BLaER1 (cell line): Measurements from ENCODE around the gene TNRC18.
A peak's percentile ranks its signal among the peaks of the same experiment; 100 is the strongest.

ENCODE experiments used
- H3K27ac ChIP-seq: shearing (Covaris generic); formaldehyde crosslinking; 2 replicates; pipeline ENCODE4 v1.8.1; 2022
- H3K27me3 ChIP-seq: shearing (Covaris generic); formaldehyde crosslinking; 2 replicates; pipeline ENCODE4 v1.8.1; 2022
- H3K36me3 ChIP-seq: shearing (Covaris generic); formaldehyde crosslinking; 2 replicates; pipeline ENCODE4 v1.8.1; 2022
- H3K4me1 ChIP-seq: shearing (Covaris generic); formaldehyde crosslinking; 2 replicates; pipeline ENCODE4 v1.8.1; 2022
- H3K4me2 ChIP-seq: shearing (Covaris generic); formaldehyde crosslinking; 2 replicates; pipeline ENCODE4 v1.8.1; 2022
- H3K4me3 ChIP-seq: shearing (Covaris generic); formaldehyde crosslinking; 2 replicates; pipeline ENCODE4 v1.8.1; 2022
- H3K9ac ChIP-seq: shearing (Covaris generic); formaldehyde crosslinking; 2 replicates; pipeline ENCODE4 v1.8.1; 2022
- H3K9me3 ChIP-seq: shearing (Covaris generic); formaldehyde crosslinking; 2 replicates; pipeline ENCODE4 v1.8.1; 2022
- H4K20me1 ChIP-seq: shearing (Covaris generic); formaldehyde crosslinking; 2 replicates; pipeline ENCODE4 v1.8.1; 2022
- Cebpa-rat ChIP-seq: shearing (Covaris generic); IDR thresholded peaks from 2 replicates; pipeline ENCODE4 v1.8.1; 2022

The TNRC18 gene

DNA sequence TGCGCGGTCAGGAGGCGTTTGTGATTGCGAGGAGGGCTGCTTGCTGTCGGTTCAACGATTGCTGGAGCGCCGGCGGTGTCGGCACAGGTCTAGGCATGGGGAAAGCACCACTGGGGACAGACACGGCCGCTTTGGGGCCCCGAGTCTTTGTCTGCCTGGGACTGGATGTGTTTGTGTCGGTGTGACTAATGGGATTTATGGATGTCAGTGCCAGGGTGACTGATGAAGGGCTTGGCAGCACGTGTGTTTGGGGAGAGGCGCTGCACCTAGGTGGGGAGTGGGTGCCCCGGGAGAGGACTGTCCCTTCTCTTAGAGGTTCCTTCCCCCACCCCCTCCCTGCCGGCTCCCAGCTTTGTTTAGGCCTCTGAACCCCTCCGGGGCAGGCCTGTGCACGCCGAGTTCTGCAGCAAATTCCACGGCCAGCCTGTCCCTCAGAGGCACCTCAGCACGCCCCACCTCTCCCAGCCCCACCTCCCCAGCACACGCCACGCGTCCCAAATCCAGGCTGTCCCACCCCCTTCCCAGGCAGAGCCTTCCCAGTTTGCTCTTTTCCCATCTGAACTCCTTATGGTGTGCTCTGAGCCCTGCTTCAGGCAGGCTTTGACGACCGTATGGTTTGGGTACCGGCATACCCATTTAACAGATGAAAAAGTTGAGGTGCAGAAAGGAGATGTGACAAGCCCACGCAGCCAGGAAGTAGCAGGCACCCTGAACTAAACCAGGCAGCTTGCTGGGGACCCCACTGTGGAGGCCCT, 6.4 kb upstream of the TNRC18 start:
- H3K27ac ChIP-seq: no peak overlapping the region
- H3K4me2 ChIP-seq: peak overlapping the region; percentile 50
- H3K4me3 ChIP-seq: no peak overlapping the region
- peaks cover 61% of the 10 kb centered on the region for H4K20me1 ChIP-seq
- peaks cover 93% of the 10 kb centered on the region for H3K27me3 ChIP-seq
- no peak overlapping the region for H3K9ac ChIP-seq
- peaks cover 33% of the 10 kb centered on the region for H3K4me1 ChIP-seq
- H3K36me3 ChIP-seq: no peaks in the 10 kb centered on the region
- H3K9me3 ChIP-seq: no peaks in the 10 kb centered on the region
- TF ChIP-seq Cebpa-rat: no peak

GRCh38 chr7:5429253-5429856, 5.7 kb upstream of the TNRC18 start:
- Histone ChIP-seq H3K4me1 (peaks cover 40% of the 10 kb centered on the region), H3K27me3 (peaks cover 95% of the 10 kb centered on the region), H3K4me3 (no peak overlapping the region), H3K9me3 (no peaks in the 10 kb centered on the region), H3K27ac (no peak overlapping the region), H3K9ac (no peak overlapping the region), H4K20me1 (peaks cover 68% of the 10 kb centered on the region), H3K4me2 (peak overlapping the region; percentile 50), H3K36me3 (no peaks in the 10 kb centered on the region)
- no peak for TF ChIP-seq Cebpa-rat

- Histone ChIP-seq H4K20me1 (peaks cover 71% of the 10 kb centered on the region), H3K4me3 (0 out of 2 replicates have a peak overlapping the region, but pooled peaks have one; percentile 16), H3K9ac (no peak overlapping the region), H3K27me3 (peaks cover 97% of the 10 kb centered on the region), H3K36me3 (no peaks in the 10 kb centered on the region), H3K4me2 (peak overlapping the region; percentile 50), H3K27ac (no peak overlapping the region), H3K9me3 (no peaks in the 10 kb centered on the region), H3K4me1 (peaks cover 43% of the 10 kb centered on the region)
- no peak for TF ChIP-seq Cebpa-rat
Measured at GRCh38 chr7:5428478-5429252, 5.0 kb upstream of the TNRC18 start.

- H3K4me3 ChIP-seq: no peak overlapping the region
- no peak overlapping the region for H3K4me2 ChIP-seq
- H4K20me1 ChIP-seq: peaks cover 92% of the 10 kb centered on the region
- H3K9ac ChIP-seq: no peak overlapping the region
- peaks cover 68% of the 10 kb centered on the region for H3K4me1 ChIP-seq
- no peak for TF ChIP-seq Cebpa-rat
- no peaks in the 10 kb centered on the region for H3K36me3 ChIP-seq
- H3K9me3 ChIP-seq: no peaks in the 10 kb centered on the region
- no peak overlapping the region for H3K27ac ChIP-seq
- peaks cover 98% of the 10 kb centered on the region for H3K27me3 ChIP-seq
Measured at GRCh38 chr7:5426226-5426475, 2.5 kb upstream of the TNRC18 start.

DNA sequence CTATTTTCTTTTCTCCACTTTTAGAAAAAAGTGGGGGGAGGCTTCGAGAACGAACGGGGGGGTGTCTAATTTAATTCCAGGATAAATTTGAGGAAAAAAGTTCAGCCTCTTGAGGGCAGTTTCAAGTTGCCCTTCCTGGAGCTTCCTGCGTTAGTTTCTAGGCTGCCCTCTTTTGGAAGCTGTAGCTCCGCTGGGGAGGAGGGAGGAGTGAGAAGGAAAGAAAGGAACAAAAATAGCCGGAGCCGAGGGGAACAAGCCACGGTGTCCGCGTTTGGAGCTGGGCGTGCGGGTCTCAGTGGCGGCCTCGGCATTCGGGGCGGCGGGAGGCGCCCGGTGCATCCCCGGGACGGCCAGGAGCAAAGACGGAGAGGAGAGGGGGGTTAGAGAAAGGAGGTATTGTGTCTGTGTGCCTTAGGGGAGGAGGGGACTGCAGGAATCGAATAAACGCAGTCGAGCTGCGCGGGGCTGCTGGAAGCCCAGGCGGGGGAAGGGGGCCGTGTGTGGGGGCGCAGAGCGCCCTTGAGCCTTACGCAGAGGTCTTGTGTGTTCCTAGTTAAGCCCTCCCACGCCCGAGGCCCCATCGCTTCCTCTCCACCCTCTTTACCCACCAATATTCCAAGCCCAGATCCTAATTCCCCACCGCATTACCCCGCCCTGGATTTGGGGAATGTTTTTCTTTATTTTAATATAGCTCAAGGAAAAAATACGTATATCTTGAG, 2.0 kb upstream of the TNRC18 start:
- no peaks in the 10 kb centered on the region for H3K9me3 ChIP-seq
- H3K4me3 ChIP-seq: no peak overlapping the region
- peak overlapping the region; percentile 99; the same call in 1 of the 2 replicates for H3K4me2 ChIP-seq
- no peak overlapping the region for H3K27ac ChIP-seq
- H3K9ac ChIP-seq: no peak overlapping the region
- H3K27me3 ChIP-seq: peaks cover 98% of the 10 kb centered on the region
- H4K20me1 ChIP-seq: peaks cover 94% of the 10 kb centered on the region
- H3K4me1 ChIP-seq: peaks cover 73% of the 10 kb centered on the region
- no peak for TF ChIP-seq Cebpa-rat
- no peaks in the 10 kb centered on the region for H3K36me3 ChIP-seq

DNA sequence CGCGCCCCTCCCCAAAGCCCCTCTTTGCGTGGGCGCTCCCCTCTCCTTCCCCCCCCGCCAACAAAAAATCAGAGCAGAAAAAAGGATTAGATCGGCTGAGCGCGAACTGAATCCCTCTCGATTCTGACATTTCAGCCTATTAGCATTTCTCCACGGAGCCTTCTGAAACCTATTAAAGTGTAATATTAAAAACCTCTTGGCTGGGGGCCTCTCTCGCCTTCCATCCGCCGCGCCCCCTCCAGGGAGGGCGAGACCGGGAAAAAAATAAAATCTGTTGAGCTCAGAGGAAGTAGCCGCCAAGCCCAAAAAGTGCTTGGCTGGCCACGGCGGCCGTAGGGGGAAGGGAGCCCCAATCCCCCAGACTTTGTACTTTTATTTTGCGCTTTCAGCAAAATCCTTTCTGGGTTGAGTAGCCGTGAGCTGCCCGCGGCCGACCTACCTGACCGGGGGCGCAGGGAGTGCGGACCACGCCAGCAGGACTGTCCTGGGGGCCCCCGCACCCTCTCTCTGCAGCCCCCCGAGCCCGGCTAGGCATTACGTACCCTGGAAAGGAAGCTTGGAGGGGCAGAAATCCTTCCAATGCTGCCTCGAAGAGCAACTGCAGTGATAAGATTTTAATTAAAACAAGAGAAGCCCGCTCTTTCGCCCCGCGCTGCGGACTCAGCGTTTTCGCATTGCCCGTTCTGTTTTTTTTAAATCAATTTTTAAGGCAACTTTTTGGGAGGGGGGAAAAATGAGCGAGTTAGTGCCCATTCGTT, 1.3 kb upstream of the TNRC18 start:
- H3K27me3 ChIP-seq: peaks cover 98% of the 10 kb centered on the region

GRCh38 chr7:5423976-5424748, 528 bp upstream of the TNRC18 start:
- Histone ChIP-seq H3K36me3 (no peaks in the 10 kb centered on the region), H3K4me1 (peaks cover 81% of the 10 kb centered on the region), H3K27me3 (peaks cover 98% of the 10 kb centered on the region), H3K4me3 (peak overlapping the region; percentile 53), H3K27ac (no peak overlapping the region), H4K20me1 (peaks cover 94% of the 10 kb centered on the region), H3K9ac (no peak overlapping the region), H3K9me3 (no peaks in the 10 kb centered on the region), H3K4me2 (peak overlapping the region; percentile 99)
- TF ChIP-seq Cebpa-rat: no peak

More for the DNA sequence above, 1.3 kb upstream of the TNRC18 start:
- Histone ChIP-seq H4K20me1 (peaks cover 94% of the 10 kb centered on the region), H3K4me2 (peak overlapping the region; percentile 99), H3K36me3 (no peaks in the 10 kb centered on the region), H3K9ac (no peak overlapping the region), H3K9me3 (no peaks in the 10 kb centered on the region), H3K27ac (no peak overlapping the region), H3K4me3 (peak overlapping the region; percentile 53), H3K4me1 (peaks cover 80% of the 10 kb centered on the region)
- no peak for TF ChIP-seq Cebpa-rat

DNA sequence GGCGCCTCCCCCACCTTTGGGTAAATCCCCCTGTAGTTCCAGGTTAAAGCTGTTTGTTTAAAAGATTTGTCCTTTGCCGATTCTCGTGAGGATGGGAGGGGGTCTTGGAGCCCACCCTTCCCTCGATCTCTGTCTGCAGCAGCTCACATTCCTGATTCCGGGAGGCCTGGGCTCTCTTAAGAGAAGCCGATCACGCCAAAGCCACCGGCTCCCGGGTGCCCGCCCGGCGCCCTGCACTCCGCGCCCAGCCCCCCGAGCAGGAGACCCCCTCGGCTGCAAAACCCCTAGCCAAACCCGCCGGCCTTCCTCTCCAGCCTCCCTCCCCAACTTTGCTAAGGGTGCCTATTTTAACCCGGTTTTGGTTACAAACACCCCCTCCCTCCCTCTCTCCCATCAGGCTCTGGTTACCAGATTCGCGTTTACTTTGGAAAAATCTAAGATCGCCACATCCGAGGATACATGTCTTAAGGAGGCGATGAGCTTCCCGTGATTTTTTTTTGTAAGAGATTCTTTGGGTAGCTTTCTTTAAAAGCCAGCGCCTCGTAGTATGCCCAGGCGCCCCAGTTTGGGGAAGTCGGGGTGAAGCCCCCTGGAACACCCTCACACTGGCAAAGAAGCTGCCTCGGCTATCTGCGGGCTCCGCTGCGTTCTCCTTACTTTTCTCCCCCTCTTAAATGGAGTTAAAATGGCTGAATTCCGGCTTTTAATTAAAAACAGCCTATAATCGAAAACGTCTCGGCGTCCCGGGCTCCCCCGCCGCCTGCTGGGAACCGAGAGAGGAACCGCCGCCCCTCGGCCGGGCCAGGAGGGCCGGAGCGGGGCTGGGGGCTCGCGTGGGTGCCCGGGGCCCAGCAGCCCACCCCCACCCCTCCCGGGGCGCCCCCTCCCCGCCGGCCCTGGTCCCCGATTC, 983 bp downstream of the TNRC18 start:
- Histone ChIP-seq H3K4me1 (peaks cover 73% of the 10 kb centered on the region), H3K36me3 (no peaks in the 10 kb centered on the region), H3K4me3 (peak overlapping the region; percentile 66), H3K9me3 (no peaks in the 10 kb centered on the region), H4K20me1 (peaks cover 94% of the 10 kb centered on the region), H3K9ac (no peak overlapping the region), H3K27ac (no peak overlapping the region), H3K27me3 (peaks cover 98% of the 10 kb centered on the region), H3K4me2 (peak overlapping the region; percentile 99)
- no peak for TF ChIP-seq Cebpa-rat
